ENCODE measurements around the gene GGTLC3.
"Not testable (repeated sequence)": the region's sequence is repeated elsewhere in the genome, so short reads cannot be mapped to it uniquely, and the experiment has no call there.

The GGTLC3 gene

GRCh38 chr22:18518061-18518460 lies at the start of gene GGTLC3:
Gene GGTLC3 (minus strand): TSS chr22:18518161. CDS start chr22:18517897, 264 bp downstream.
- in situ Hi-C loops (cut with MboI; ENCODE audit: low sequenced_read_pairs): not testable (repeated sequence)

GRCh38 chr22:18560099-18560974 lies 42.4 kb upstream of the GGTLC3 start:
- in situ Hi-C loops (cut with MboI; ENCODE audit: low sequenced_read_pairs): not testable (repeated sequence)

GRCh38 chr22:18558939-18559338 lies 41.0 kb upstream of the GGTLC3 start:
- in situ Hi-C loops (cut with MboI; ENCODE audit: low sequenced_read_pairs): not testable (repeated sequence)

GRCh38 chr22:18558516-18558915 lies 40.6 kb upstream of the GGTLC3 start:
- in situ Hi-C loops (cut with MboI; ENCODE audit: low sequenced_read_pairs): not testable (repeated sequence)

- in situ Hi-C loops (cut with MboI; ENCODE audit: low sequenced_read_pairs): not testable (repeated sequence)
These were observed 36.6 kb upstream of the GGTLC3 start for GRCh38 chr22:18554280-18555256.

GRCh38 chr22:18552839-18553597 lies 35.1 kb upstream of the GGTLC3 start:
- in situ Hi-C loops (cut with MboI; ENCODE audit: low sequenced_read_pairs): not testable (repeated sequence)

GRCh38 chr22:18551046-18551445 lies 33.1 kb upstream of the GGTLC3 start:
- in situ Hi-C loops (cut with MboI; ENCODE audit: low sequenced_read_pairs): not testable (repeated sequence)

- in situ Hi-C loops (cut with MboI; ENCODE audit: low sequenced_read_pairs): not testable (repeated sequence)
These were observed 31.7 kb upstream of the GGTLC3 start for GRCh38 chr22:18549458-18550179.

- in situ Hi-C loops (cut with MboI; ENCODE audit: low sequenced_read_pairs): not testable (repeated sequence)
These were observed 26.7 kb upstream of the GGTLC3 start for GRCh38 chr22:18544615-18545014.

GRCh38 chr22:18543400-18543799 lies 25.4 kb upstream of the GGTLC3 start:
- in situ Hi-C loops (cut with MboI; ENCODE audit: low sequenced_read_pairs): not testable (repeated sequence)

GRCh38 chr22:18539994-18540393 lies 22.0 kb upstream of the GGTLC3 start:
- in situ Hi-C loops (cut with MboI; ENCODE audit: low sequenced_read_pairs): not testable (repeated sequence)

- in situ Hi-C loops (cut with MboI; ENCODE audit: low sequenced_read_pairs): not testable (repeated sequence)
These were observed 16.4 kb upstream of the GGTLC3 start for GRCh38 chr22:18534315-18534714.

- in situ Hi-C loops (cut with MboI; ENCODE audit: low sequenced_read_pairs): not testable (repeated sequence)
These were observed 15.7 kb upstream of the GGTLC3 start for GRCh38 chr22:18533633-18534032.

- in situ Hi-C loops (cut with MboI; ENCODE audit: low sequenced_read_pairs): not testable (repeated sequence)
These were observed 11.6 kb upstream of the GGTLC3 start for GRCh38 chr22:18529416-18530145.

GRCh38 chr22:18528597-18529415 lies 10.8 kb upstream of the GGTLC3 start:
- in situ Hi-C loops (cut with MboI; ENCODE audit: low sequenced_read_pairs): not testable (repeated sequence)

- in situ Hi-C loops (cut with MboI; ENCODE audit: low sequenced_read_pairs): not testable (repeated sequence)
These were observed 10.0 kb upstream of the GGTLC3 start, which contains the start of gene TMEM191B for GRCh38 chr22:18527752-18528596. Gene TMEM191B (plus strand): TSS chr22:18527802. CDS start chr22:18527981, 179 bp downstream.

- in situ Hi-C loops (cut with MboI; ENCODE audit: low sequenced_read_pairs): not testable (repeated sequence)
These were observed 5.4 kb upstream of the GGTLC3 start for GRCh38 chr22:18523328-18523727.
